Measurements from ENCODE around the gene ATAD2B. TPM values are rescaled to one million over a fixed set of nuclear protein-coding genes. Genes with fewer than 3 reads are reported as not detected.

ATAD2B gene
- polyA plus RNA-seq, 1 of the 3 experiments (the other 2 are of a cell fraction): 1.3 TPM

DNA sequence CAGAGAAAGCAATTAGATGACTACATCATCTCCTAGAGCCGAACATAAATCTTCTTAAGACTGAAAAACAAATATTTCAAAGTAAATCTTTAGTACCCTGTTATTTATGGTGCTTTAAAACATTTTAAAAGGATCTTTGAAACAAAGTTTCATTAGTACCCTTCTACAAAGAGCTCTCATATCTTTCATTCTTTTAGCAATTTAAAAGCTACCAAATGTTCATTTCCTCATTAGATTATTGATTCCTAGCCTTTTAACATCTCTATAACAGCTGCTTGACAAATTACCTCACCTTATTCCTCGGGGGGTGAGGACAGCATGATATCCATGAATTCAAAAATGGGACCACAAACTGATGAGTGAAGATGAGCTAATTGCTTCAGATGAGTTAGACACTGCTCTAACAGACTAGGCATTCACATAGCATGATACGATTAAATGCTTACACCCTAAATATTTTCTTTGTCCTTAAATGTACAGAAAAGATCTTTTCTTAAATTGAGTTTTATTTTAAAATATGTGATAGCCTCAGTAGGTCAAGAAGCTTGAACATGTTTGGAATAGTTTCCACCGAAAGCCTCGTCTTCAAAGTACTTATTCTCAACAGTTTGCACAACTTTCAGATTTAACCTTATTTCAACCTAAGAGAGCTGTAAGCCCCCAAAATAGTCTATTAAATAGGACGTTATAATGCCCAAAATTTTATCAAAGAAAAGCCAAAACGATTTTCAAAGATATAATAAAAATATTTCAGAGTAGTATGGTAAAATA is 2.1 kb downstream of the ATAD2B start:
- no peaks in the 10 kb centered on the region for H3K36me3 ChIP-seq (replicated peaks in 1 of 2; ENCODE audit: control insufficient read depth in 1 of 2, insufficient read depth in 2 of 2, low read length in 1 of 2)
- no peak for TF ChIP-seq MEF2A (IDR thresholded peaks at IDR 0.05; ENCODE audit: borderline replicate concordance, low read depth)
- TF ChIP-seq, protein P1, sequence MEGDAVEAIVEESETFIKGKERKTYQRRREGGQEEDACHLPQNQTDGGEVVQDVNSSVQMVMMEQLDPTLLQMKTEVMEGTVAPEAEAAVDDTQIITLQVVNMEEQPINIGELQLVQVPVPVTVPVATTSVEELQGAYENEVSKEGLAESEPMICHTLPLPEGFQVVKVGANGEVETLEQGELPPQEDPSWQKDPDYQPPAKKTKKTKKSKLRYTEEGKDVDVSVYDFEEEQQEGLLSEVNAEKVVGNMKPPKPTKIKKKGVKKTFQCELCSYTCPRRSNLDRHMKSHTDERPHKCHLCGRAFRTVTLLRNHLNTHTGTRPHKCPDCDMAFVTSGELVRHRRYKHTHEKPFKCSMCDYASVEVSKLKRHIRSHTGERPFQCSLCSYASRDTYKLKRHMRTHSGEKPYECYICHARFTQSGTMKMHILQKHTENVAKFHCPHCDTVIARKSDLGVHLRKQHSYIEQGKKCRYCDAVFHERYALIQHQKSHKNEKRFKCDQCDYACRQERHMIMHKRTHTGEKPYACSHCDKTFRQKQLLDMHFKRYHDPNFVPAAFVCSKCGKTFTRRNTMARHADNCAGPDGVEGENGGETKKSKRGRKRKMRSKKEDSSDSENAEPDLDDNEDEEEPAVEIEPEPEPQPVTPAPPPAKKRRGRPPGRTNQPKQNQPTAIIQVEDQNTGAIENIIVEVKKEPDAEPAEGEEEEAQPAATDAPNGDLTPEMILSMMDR (IDR thresholded peaks at IDR 0.05): no peak
- TF ChIP-seq, protein P2, sequence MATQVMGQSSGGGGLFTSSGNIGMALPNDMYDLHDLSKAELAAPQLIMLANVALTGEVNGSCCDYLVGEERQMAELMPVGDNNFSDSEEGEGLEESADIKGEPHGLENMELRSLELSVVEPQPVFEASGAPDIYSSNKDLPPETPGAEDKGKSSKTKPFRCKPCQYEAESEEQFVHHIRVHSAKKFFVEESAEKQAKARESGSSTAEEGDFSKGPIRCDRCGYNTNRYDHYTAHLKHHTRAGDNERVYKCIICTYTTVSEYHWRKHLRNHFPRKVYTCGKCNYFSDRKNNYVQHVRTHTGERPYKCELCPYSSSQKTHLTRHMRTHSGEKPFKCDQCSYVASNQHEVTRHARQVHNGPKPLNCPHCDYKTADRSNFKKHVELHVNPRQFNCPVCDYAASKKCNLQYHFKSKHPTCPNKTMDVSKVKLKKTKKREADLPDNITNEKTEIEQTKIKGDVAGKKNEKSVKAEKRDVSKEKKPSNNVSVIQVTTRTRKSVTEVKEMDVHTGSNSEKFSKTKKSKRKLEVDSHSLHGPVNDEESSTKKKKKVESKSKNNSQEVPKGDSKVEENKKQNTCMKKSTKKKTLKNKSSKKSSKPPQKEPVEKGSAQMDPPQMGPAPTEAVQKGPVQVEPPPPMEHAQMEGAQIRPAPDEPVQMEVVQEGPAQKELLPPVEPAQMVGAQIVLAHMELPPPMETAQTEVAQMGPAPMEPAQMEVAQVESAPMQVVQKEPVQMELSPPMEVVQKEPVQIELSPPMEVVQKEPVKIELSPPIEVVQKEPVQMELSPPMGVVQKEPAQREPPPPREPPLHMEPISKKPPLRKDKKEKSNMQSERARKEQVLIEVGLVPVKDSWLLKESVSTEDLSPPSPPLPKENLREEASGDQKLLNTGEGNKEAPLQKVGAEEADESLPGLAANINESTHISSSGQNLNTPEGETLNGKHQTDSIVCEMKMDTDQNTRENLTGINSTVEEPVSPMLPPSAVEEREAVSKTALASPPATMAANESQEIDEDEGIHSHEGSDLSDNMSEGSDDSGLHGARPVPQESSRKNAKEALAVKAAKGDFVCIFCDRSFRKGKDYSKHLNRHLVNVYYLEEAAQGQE (IDR thresholded peaks at IDR 0.05; ENCODE audit: low read depth, low read length): no peak
- TF ChIP-seq FOXJ3 (CRISPR knock-in tag; IDR thresholded peaks at IDR 0.05): no peak
- no peak for TF ChIP-seq SMC3 (IDR thresholded peaks at IDR 0.05; ENCODE audit: low read depth, low read length)
- TF ChIP-seq TAF1 (IDR thresholded peaks at IDR 0.05; ENCODE audit: borderline replicate concordance, low read depth, low read length): no peak
- TF ChIP-seq GABPA (IDR thresholded peaks at IDR 0.05; ENCODE audit: low read depth): no peak
- TF ChIP-seq RFX5 (IDR thresholded peaks at IDR 0.05; ENCODE audit: low read length): no peak
- peaks cover 89% of the 10 kb centered on the region for H3K79me2 ChIP-seq (ENCODE audit: insufficient read depth)
- ChIA-PET CTCF (interaction anchor here (0.9 to 6.6 kb wide), 12 partner anchors 15 to 466 kb away, joined by 3 to 75 read pairs (median 11); partner anchors contain the start of genes SF3B6, TP53I3 and UBXN2A), POLR2A (interaction anchor here (0.7 to 3.8 kb wide), 3 partner anchors 101 to 289 kb away, joined by 3 to 66 read pairs (median 21); partner anchors contain the start of gene TP53I3)
- H3K4me1 ChIP-seq (ENCODE audit: control insufficient read depth in 1 of 2, insufficient read depth in 2 of 2, low read depth in 1 of 2, low read length in 1 of 2): peaks cover 8 to 13% of the 10 kb centered on the region in 2 experiments; a peak in 3 of 4 replicates
- WGBS (ENCODE audit: low lambda C conversion rate): 43% methylated on average over 7 of the region's 7 CpGs
- no peak overlapping the region for H2AFZ ChIP-seq (ENCODE audit: low read depth)
- H3K4me2 ChIP-seq: peak overlapping the region; percentile 77
- peak overlapping the region in 1 of 2 experiments; percentile 94; a peak in 2 of 4 replicates for H3K27ac ChIP-seq (ENCODE audit: low read depth in 2 of 2, low read length in 1 of 2)
- H3K9me3 ChIP-seq: no peaks in the 10 kb centered on the region
- no peaks in the 10 kb centered on the region for H3K27me3 ChIP-seq (ENCODE audit: insufficient read depth)
- no peaks in the 10 kb centered on the region for H3K9me2 ChIP-seq
- DNase-seq: no peak
- peak overlapping the region; percentile 96 for H3K9ac ChIP-seq
- peaks cover 19% of the 10 kb centered on the region for H4K20me1 ChIP-seq (ENCODE audit: insufficient read depth)
- H3K4me3 ChIP-seq (ENCODE audit: low read depth in 2 of 2, low read length in 1 of 2): peak overlapping the region; percentile 84 to 97
- peaks cover 20% of the 10 kb centered on the region for H3F3A ChIP-seq (replicated peaks; ENCODE audit: insufficient read depth)
